ENCODE measurements around the gene DPYD.

The DPYD gene

DNA sequence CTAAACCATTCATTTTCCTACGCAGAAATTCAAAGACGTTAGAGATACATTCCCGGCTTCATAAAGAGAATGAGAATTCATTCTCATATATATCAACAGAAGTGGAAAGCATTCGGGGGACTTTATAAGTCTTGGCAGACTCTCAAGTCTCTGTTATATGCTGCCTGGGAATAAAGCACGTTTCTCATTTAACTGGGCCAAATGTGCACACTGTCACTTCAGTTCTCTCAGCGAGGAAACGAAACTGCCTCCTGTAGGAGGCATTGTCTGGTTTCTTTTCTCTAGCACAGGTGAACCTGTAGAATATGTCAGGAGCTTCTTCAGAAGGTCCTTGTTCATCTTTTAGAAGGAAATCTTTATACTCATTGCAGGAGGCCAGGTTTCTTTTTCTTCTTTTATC, 831.7 kb downstream of the DPYD start:
- no peak overlapping the region for H3K4me3 ChIP-seq (ENCODE audit: low read length)
- DNase-seq (ENCODE audit: low read depth) = no peak
- TF ChIP-seq, protein P1, sequence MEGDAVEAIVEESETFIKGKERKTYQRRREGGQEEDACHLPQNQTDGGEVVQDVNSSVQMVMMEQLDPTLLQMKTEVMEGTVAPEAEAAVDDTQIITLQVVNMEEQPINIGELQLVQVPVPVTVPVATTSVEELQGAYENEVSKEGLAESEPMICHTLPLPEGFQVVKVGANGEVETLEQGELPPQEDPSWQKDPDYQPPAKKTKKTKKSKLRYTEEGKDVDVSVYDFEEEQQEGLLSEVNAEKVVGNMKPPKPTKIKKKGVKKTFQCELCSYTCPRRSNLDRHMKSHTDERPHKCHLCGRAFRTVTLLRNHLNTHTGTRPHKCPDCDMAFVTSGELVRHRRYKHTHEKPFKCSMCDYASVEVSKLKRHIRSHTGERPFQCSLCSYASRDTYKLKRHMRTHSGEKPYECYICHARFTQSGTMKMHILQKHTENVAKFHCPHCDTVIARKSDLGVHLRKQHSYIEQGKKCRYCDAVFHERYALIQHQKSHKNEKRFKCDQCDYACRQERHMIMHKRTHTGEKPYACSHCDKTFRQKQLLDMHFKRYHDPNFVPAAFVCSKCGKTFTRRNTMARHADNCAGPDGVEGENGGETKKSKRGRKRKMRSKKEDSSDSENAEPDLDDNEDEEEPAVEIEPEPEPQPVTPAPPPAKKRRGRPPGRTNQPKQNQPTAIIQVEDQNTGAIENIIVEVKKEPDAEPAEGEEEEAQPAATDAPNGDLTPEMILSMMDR (conservative IDR thresholded peaks at IDR 0.05; ENCODE audit: low read depth, low read length) = no peak

DNA sequence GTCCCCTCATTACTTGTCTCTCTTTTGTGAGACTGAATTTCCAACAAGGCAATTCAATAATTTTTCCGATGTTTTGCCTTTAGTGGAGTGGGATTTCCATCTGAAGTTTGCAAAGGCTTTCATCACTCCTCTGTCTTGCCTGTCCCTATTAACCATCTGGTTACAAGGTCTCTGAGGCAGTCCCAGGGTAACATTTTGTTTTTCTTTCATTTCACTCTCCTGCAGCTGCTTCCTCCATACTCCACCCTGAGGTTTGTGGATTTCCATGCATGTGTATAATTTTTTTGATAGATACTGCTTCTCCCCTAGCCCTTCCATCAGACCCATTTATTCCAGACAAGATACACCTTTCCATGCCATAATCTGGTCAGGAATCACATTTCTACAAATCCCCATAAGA, 832.4 kb downstream of the DPYD start:
- TF ChIP-seq, protein P1 (conservative IDR thresholded peaks at IDR 0.05; ENCODE audit: low read depth, low read length) = no peak
- no peak for DNase-seq (ENCODE audit: low read depth)

DNA sequence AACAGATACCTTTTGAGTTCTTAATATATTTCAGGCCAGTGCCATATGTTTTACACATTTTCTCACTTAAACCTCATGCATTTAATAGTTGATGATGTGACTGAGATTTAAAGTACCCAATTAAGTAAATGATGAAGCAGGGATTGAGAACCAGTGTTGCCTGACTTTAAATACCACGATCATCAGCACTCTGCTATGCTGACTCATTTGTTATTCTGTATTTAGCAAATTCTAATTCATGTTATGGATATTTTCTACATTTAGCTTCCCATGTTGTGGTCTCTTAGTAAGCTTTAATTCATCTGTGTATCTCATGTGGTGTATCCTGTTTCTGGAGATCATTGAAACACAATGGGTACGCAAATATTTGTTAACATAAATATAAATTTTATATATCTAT, 836.3 kb downstream of the DPYD start:
- TF ChIP-seq, protein P1 (conservative IDR thresholded peaks at IDR 0.05; ENCODE audit: low read depth, low read length) = no peak
- no peak for DNase-seq (ENCODE audit: low read depth)
- no peak overlapping the region for H3K4me3 ChIP-seq (ENCODE audit: low read length)

More for the DNA sequence above, 832.4 kb downstream of the DPYD start:
- H3K4me3 ChIP-seq (ENCODE audit: low read length) = no peak overlapping the region

DNA sequence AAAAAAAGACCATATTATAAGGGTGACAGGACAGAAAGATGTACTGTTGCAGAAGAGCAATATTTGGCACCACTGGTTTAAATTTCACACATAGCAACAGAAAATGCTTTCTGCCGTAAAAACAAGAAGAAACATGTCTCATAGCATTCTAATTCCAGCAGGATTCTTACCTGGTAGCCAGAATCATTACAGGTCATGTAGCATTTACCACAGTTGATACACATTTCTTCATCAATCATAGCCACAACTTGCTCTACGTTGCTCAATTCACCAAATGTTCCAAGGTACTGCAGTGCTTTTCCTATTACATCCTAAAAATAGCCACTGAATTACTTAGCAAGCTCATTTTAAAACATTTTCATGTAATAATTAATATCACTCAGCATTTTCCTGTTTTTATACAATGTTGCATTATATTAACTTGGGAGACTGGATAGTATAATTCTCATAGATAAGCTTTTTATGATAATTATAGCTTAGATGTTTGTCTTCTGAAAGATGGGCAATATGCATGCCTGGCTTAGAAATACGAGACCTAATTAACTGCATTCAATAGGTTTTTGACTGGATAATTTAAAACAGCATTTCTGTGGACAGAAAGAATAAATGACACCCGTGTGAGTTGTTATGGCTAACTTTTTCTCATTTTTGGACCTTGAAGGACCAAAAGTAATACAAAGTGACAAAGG, 838.5 kb downstream of the DPYD start:
- DNase-seq (ENCODE audit: low read depth) = no peak
- TF ChIP-seq, protein P1 (conservative IDR thresholded peaks at IDR 0.05; ENCODE audit: low read depth, low read length) = no peak
- H3K4me3 ChIP-seq (ENCODE audit: low read length) = no peak overlapping the region

DNA sequence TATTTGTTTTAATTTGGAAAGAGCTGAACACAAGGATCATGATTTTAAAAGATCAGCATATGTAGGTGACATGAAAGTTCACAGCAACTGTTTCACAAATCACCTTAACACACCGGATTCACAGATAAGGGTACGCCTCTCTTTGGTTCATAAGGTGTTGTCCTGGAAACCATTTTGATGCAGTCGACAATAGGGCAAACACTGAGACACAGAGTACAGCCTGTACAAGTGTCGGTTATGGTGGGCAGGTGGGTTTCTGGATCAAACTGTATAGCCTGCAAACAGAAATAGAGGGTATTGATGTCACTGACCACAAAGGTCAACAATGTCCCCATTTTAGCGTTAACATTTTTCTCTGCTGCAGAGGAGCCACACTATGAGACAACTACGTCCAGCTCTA, 842.0 kb downstream of the DPYD start:
- H3K4me3 ChIP-seq (ENCODE audit: low read length) = no peak overlapping the region
- TF ChIP-seq, protein P1 (conservative IDR thresholded peaks at IDR 0.05; ENCODE audit: low read depth, low read length) = no peak
- no peak for DNase-seq (ENCODE audit: low read depth)

DNA sequence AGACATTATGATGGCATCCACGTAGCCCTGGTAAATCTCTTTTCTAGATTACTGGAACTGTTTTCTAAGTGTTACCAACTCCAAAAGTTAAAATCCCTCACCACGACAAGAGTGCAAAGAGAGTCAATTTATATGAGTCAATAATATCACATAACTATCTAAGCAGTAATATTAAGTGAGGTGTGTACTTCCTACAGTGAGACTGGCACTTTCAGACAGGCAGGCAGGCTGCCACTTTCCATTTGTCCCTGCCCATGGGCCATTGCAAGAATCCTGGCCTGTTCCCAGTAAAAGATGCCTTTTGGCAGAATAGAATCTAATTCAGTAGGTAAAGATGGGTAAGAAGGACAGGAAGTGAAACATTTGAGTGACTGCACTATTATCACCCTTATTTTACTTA, 843.6 kb downstream of the DPYD start:
- TF ChIP-seq, protein P1 (conservative IDR thresholded peaks at IDR 0.05; ENCODE audit: low read depth, low read length) = no peak
- H3K4me3 ChIP-seq (ENCODE audit: low read length) = no peak overlapping the region
- no peak for DNase-seq (ENCODE audit: low read depth)

DNA sequence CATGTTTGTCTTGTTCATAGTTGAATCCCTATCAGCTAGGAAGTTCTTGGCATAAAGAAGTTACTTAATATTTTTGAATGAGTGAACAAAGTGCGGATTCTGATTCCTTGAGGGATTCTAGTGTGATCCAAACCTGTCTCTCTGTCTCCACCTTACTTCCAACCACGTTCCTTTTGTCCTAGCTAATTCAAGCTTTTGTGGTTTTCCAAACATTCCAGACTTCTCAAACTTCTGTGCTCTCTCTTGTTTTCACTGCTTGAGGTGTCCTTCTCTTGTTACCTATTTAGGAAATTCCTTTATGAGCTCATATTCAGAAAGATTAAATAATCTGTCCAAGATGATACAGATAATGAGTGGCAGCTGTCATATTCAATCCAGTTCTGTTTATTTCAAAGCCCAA, 846.1 kb downstream of the DPYD start:
- TF ChIP-seq, protein P1 (conservative IDR thresholded peaks at IDR 0.05; ENCODE audit: low read depth, low read length) = no peak
- no peak overlapping the region for H3K4me3 ChIP-seq (ENCODE audit: low read length)
- no peak for DNase-seq (ENCODE audit: low read depth)

Data from retinal pigment epithelial cell (primary cell).